HL-60 (cell line): ENCODE measurements around the gene OGG1.

Experiments
- GABPA ChIP-seq: IDR thresholded peaks from 2 replicates; pipeline ENCODE4 v1.6.1; 2012; ENCODE audit warnings: low read depth
- POLR2AphosphoS5 ChIP-seq: IDR thresholded peaks from 2 replicates; pipeline ENCODE4 v1.6.1; 2012; ENCODE audit warnings: low read depth
- TF ChIP-seq, protein P1 (sequence below): IDR thresholded peaks from one replicate; pipeline ENCODE4 v1.5.1; 2011; ENCODE audit warnings: low read length, control low read depth, inconsistent platforms; ENCODE audit not compliant: insufficient read depth
- TF ChIP-seq, protein P2 (sequence below): IDR thresholded peaks from 2 replicates; pipeline ENCODE4 v1.6.1; 2012; ENCODE audit warnings: low read depth; ENCODE audit not compliant: insufficient replicate concordance

DNA sequence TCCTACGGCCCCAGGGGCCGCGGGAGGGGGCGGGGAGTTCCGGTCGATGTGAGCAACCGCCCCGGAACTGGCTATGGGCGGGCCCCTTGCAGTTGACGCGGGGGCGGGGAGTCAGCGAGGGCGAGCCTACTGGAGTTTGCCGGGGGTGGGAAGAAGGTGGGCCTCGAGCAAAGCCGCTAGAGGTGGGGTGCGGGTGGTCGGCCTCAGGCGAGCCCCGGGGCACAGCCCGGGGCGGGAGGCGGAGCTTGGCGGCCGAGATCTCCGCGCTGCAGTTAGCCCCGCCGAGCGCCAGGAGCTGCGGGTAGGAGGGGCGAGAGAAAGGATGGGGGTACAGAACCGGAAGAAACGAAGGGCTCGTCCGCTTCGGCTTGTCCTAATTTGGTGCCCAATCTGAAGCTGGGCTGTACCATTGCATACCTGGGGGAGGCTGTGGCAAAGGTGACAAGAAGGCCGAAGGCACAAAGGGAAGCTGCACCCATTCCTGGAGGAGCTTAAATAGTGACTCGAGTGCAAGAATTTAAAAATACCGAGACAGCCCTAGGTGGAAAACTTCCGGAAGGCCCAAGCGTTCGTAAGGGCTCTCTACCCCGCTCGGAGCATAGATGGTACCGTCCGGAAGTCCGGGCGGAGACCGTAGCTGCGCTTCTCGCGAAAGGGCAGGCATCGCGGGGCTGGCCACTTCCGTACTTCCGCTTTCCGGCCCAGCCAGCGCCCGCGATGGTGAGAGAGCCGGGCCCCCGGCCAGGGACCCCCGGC is 42.8 kb downstream of the OGG1 start, which contains the start of the genes ARPC4 and TADA3:
- TF ChIP-seq, protein P1, sequence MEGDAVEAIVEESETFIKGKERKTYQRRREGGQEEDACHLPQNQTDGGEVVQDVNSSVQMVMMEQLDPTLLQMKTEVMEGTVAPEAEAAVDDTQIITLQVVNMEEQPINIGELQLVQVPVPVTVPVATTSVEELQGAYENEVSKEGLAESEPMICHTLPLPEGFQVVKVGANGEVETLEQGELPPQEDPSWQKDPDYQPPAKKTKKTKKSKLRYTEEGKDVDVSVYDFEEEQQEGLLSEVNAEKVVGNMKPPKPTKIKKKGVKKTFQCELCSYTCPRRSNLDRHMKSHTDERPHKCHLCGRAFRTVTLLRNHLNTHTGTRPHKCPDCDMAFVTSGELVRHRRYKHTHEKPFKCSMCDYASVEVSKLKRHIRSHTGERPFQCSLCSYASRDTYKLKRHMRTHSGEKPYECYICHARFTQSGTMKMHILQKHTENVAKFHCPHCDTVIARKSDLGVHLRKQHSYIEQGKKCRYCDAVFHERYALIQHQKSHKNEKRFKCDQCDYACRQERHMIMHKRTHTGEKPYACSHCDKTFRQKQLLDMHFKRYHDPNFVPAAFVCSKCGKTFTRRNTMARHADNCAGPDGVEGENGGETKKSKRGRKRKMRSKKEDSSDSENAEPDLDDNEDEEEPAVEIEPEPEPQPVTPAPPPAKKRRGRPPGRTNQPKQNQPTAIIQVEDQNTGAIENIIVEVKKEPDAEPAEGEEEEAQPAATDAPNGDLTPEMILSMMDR, result no peak
- TF ChIP-seq GABPA (peak; percentile 53), POLR2AphosphoS5 (no peak; the same call in 1 of the 2 replicates)
- TF ChIP-seq, protein P2, sequence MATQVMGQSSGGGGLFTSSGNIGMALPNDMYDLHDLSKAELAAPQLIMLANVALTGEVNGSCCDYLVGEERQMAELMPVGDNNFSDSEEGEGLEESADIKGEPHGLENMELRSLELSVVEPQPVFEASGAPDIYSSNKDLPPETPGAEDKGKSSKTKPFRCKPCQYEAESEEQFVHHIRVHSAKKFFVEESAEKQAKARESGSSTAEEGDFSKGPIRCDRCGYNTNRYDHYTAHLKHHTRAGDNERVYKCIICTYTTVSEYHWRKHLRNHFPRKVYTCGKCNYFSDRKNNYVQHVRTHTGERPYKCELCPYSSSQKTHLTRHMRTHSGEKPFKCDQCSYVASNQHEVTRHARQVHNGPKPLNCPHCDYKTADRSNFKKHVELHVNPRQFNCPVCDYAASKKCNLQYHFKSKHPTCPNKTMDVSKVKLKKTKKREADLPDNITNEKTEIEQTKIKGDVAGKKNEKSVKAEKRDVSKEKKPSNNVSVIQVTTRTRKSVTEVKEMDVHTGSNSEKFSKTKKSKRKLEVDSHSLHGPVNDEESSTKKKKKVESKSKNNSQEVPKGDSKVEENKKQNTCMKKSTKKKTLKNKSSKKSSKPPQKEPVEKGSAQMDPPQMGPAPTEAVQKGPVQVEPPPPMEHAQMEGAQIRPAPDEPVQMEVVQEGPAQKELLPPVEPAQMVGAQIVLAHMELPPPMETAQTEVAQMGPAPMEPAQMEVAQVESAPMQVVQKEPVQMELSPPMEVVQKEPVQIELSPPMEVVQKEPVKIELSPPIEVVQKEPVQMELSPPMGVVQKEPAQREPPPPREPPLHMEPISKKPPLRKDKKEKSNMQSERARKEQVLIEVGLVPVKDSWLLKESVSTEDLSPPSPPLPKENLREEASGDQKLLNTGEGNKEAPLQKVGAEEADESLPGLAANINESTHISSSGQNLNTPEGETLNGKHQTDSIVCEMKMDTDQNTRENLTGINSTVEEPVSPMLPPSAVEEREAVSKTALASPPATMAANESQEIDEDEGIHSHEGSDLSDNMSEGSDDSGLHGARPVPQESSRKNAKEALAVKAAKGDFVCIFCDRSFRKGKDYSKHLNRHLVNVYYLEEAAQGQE, result peak; percentile 6
